Stomach (tissue), 4 donors: ENCODE measurements around the gene VWA8.

Experiments used
- CTCF ChIP-seq, 7 experiments: fragments of 450-650 bp in 4 of 7; fragments of 200-600 bp in 3 of 7; sonication (generic) in 3 of 7; IDR thresholded peaks; one replicate each; pipeline ENCODE4 v1.5.1; 2016 to 2019; ENCODE audit warnings: antibody characterized with exemption in 7 of 7, control low read depth in 2 of 7, mild to moderate bottlenecking in 1 of 7
- EP300 ChIP-seq: sonication (generic); formaldehyde crosslinking; IDR thresholded peaks from one replicate; pipeline ENCODE4 v1.6.1; 2017; ENCODE audit warnings: antibody characterized with exemption
- POLR2A ChIP-seq, 4 donors: fragments of 450-650 bp; IDR thresholded peaks; one replicate each; pipeline ENCODE4 v1.6.1; 2016; ENCODE audit warnings: antibody characterized with exemption in 4 of 4, control low read depth in 2 of 4, mild to moderate bottlenecking in 1 of 4, moderate library complexity in 1 of 4
- POLR2AphosphoS5 ChIP-seq, 3 donors: sonication (generic); formaldehyde crosslinking; IDR thresholded peaks; one replicate each; pipeline ENCODE4 v1.6.1; 2016; ENCODE audit warnings: antibody characterized with exemption in 3 of 3

GRCh38 chr13:41546372-41547190, 414.3 kb downstream of the VWA8 start:
- TF ChIP-seq POLR2AphosphoS5 (IDR thresholded peaks at IDR 0.05) = no peak
- TF ChIP-seq CTCF (IDR thresholded peaks at IDR 0.05) = no peak
- TF ChIP-seq EP300 = no peak
- no peak for TF ChIP-seq POLR2A (IDR thresholded peaks at IDR 0.05)
